BLaER1 (cell line): ENCODE results near the gene NPFFR1.

Experiments used
- H3K27ac ChIP-seq: shearing (Covaris generic); formaldehyde crosslinking; 2 replicates; pipeline ENCODE4 v1.8.1; 2022
- H3K27me3 ChIP-seq: shearing (Covaris generic); formaldehyde crosslinking; 2 replicates; pipeline ENCODE4 v1.8.1; 2022
- H3K36me3 ChIP-seq: shearing (Covaris generic); formaldehyde crosslinking; 2 replicates; pipeline ENCODE4 v1.8.1; 2022
- H3K4me1 ChIP-seq: shearing (Covaris generic); formaldehyde crosslinking; 2 replicates; pipeline ENCODE4 v1.8.1; 2022
- H3K4me2 ChIP-seq: shearing (Covaris generic); formaldehyde crosslinking; 2 replicates; pipeline ENCODE4 v1.8.1; 2022
- H3K4me3 ChIP-seq: shearing (Covaris generic); formaldehyde crosslinking; 2 replicates; pipeline ENCODE4 v1.8.1; 2022
- H3K9ac ChIP-seq: shearing (Covaris generic); formaldehyde crosslinking; 2 replicates; pipeline ENCODE4 v1.8.1; 2022
- H3K9me3 ChIP-seq: shearing (Covaris generic); formaldehyde crosslinking; 2 replicates; pipeline ENCODE4 v1.8.1; 2022
- H4K20me1 ChIP-seq: shearing (Covaris generic); formaldehyde crosslinking; 2 replicates; pipeline ENCODE4 v1.8.1; 2022
- Cebpa-rat ChIP-seq: shearing (Covaris generic); IDR thresholded peaks from 2 replicates; pipeline ENCODE4 v1.8.1; 2022

Gene NPFFR1

DNA sequence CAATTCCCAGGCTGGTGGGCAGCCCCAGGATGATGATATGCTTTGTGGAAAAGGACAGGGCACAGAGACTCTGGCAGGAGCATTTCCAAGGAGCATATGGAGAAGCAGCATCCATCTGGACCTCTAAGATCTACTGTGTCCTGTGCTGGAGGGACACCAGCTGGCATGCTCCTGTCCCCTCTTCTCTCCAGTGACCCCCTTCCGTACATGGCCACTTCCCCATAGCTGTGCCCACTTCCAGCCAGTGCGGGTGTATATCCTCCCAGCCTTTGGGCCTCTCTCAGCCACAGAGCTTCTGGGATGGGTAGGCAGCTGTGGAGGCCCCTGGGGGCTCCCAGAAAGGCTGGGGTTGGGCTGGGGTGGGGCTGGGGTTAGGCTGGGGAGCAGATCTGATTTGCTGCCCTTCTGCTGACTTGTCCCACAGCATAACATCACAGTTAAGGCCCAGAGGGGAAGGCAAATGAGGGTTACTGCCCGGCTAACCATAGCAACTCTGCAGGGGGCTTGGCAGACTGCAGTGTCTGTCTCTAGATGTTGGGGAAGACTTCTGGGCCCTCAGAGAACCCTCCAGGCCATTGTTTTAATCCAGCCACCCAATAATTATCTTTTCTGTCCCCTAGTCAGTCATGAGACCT is 6.3 kb downstream of the NPFFR1 start:
- no peak overlapping the region for H3K27ac ChIP-seq
- no peak overlapping the region for H3K4me3 ChIP-seq
- no peaks in the 10 kb centered on the region for H3K27me3 ChIP-seq
- H3K36me3 ChIP-seq = no peaks in the 10 kb centered on the region
- TF ChIP-seq Cebpa-rat = no peak
- H3K4me1 ChIP-seq = peaks cover 27% of the 10 kb centered on the region
- H3K9ac ChIP-seq = no peak overlapping the region
- peaks cover 5% of the 10 kb centered on the region; the same call in 1 of the 2 replicates for H3K9me3 ChIP-seq
- H3K4me2 ChIP-seq = peak overlapping the region; percentile 61
- no peaks in the 10 kb centered on the region for H4K20me1 ChIP-seq

DNA sequence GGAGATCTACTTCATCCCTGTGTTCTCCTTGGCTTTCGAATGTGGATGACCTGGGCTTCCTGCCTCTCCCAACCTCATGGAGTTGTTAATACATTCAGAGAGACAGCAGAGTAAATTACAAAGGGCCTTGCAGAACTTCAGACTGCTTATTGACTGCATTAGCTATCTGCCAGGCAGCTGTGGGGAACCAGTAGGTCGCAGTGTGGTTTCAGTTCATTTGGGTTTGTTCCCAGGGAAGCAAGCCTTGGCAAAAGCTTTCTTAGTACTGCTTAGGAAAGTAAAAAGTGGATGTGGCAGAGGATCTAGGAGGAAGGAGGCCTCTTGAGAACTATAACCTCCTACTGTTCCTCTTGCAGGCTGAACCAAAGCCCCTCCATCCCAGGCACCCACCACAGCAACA is 9.2 kb downstream of the NPFFR1 start:
- Histone ChIP-seq H3K9ac (no peak overlapping the region), H3K4me1 (peaks cover 27% of the 10 kb centered on the region), H3K36me3 (no peaks in the 10 kb centered on the region), H3K9me3 (peaks cover 5% of the 10 kb centered on the region; the same call in 1 of the 2 replicates), H3K27me3 (no peaks in the 10 kb centered on the region), H3K27ac (no peak overlapping the region), H3K4me3 (no peak overlapping the region), H4K20me1 (no peaks in the 10 kb centered on the region), H3K4me2 (no peak overlapping the region)
- no peak for TF ChIP-seq Cebpa-rat

DNA sequence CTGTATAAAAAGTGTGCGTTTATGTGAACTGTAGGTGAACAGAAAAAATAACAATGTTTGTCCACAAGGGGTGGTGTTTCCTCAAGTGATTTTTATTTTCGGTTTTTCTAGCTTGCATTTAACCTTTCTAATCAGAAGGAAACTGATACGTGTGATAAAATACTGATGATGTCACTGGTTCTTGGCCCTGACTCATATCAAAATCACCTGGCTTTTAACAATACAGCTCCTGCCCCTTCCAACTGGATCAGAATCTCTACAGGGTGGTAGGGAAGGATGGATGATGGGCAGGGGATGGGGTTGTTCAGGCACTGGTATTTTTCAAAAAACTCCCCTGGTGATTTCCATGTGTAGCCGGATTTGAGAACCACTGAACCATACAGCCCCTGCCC is 10.9 kb downstream of the NPFFR1 start:
- Histone ChIP-seq H3K4me3 (no peak overlapping the region), H3K4me1 (peaks cover 21% of the 10 kb centered on the region), H3K27me3 (no peaks in the 10 kb centered on the region), H4K20me1 (no peaks in the 10 kb centered on the region), H3K9me3 (peaks cover 5% of the 10 kb centered on the region; the same call in 1 of the 2 replicates), H3K9ac (no peak overlapping the region), H3K27ac (no peak overlapping the region), H3K36me3 (no peaks in the 10 kb centered on the region), H3K4me2 (peak overlapping the region; percentile 57)
- TF ChIP-seq Cebpa-rat = no peak

DNA sequence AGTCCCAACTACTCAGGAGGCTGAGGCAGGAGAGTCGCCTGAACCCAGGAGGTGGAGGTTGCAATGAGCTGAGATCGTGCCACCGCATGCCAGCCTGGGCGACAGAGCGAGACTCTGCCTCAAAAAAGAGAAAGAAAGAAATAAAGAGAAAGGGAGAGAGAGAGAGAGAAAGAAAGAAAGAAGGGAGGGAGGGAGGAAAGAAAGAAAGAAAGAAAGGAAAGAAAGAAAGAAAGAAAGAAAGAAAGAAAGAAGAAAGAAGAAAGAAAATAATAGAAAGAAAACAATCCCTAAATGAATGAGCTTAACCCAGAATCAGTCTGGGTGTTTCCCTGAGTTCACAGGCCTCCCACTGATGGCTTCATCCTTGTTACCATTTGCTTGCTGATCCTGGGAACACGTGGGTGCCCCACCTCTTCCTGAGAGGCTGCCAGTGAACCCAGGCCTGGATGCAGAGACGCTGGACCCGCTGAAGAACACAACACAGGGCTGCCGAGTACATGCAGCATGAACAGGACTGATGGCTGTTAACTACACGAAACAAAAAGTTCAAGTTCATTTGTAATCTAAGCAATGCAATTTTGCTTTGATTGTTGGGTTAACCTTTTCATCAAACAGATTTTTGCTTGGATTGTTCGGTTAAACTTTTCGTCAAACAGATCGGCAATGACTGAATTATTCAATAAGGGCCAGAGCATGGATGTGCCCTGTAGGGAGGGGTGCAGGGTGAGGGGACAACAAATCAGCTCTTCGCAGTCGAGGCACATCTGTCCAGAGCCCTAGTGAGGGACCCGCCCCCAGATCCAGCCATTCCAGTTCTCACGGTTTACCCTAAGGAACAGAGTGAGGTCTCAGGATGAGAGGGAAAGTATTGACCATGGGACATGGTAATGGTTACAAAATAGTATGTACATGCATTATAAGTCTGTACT is 11.5 kb downstream of the NPFFR1 start:
- no peaks in the 10 kb centered on the region for H3K36me3 ChIP-seq
- no peaks in the 10 kb centered on the region for H4K20me1 ChIP-seq
- H3K27me3 ChIP-seq = no peaks in the 10 kb centered on the region
- H3K4me1 ChIP-seq = peaks cover 15% of the 10 kb centered on the region
- H3K4me2 ChIP-seq = peak overlapping the region; percentile 57; the same call in 1 of the 2 replicates
- H3K9ac ChIP-seq = no peak overlapping the region
- peaks cover 5% of the 10 kb centered on the region; the same call in 1 of the 2 replicates for H3K9me3 ChIP-seq
- TF ChIP-seq Cebpa-rat = no peak
- H3K27ac ChIP-seq = no peak overlapping the region
- no peak overlapping the region for H3K4me3 ChIP-seq

GRCh38 chr10:70270952-70271351 is 12.9 kb downstream of the NPFFR1 start:
- Histone ChIP-seq H3K27me3 (no peaks in the 10 kb centered on the region), H3K4me2 (no peak overlapping the region), H3K9ac (no peak overlapping the region), H3K27ac (no peak overlapping the region), H3K9me3 (peaks cover 5% of the 10 kb centered on the region; the same call in 1 of the 2 replicates), H3K4me3 (no peak overlapping the region), H4K20me1 (no peaks in the 10 kb centered on the region), H3K4me1 (peaks cover 19% of the 10 kb centered on the region), H3K36me3 (no peaks in the 10 kb centered on the region)
- TF ChIP-seq Cebpa-rat = no peak

DNA sequence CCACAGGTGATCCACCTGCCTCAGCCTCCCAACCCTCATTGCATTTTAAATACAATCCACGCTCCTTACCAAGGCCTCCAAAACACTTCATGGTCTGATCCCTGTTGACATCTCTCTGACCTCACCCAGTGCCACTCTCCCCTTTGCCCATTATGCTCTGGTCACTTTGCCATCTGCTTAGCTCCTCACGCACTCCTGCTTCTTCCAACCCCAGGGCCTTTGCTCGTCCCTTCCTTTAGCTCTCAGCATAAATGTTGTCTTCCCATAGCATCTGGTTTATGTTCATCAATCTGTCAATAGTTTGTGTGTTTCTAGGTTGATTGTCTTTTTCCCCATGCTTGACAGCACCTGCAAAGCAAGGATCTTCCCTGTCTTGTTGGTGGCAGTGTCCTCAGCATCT is 14.1 kb downstream of the NPFFR1 start:
- Histone ChIP-seq H3K4me2 (no peak overlapping the region), H3K27ac (no peak overlapping the region), H4K20me1 (no peaks in the 10 kb centered on the region), H3K4me3 (no peak overlapping the region), H3K9ac (no peak overlapping the region), H3K9me3 (no peaks in the 10 kb centered on the region), H3K36me3 (no peaks in the 10 kb centered on the region), H3K4me1 (peaks cover 19% of the 10 kb centered on the region), H3K27me3 (no peaks in the 10 kb centered on the region)
- no peak for TF ChIP-seq Cebpa-rat

GRCh38 chr10:70268376-70268775 is 15.4 kb downstream of the NPFFR1 start:
- no peak overlapping the region for H3K9ac ChIP-seq
- no peaks in the 10 kb centered on the region for H3K27me3 ChIP-seq

DNA sequence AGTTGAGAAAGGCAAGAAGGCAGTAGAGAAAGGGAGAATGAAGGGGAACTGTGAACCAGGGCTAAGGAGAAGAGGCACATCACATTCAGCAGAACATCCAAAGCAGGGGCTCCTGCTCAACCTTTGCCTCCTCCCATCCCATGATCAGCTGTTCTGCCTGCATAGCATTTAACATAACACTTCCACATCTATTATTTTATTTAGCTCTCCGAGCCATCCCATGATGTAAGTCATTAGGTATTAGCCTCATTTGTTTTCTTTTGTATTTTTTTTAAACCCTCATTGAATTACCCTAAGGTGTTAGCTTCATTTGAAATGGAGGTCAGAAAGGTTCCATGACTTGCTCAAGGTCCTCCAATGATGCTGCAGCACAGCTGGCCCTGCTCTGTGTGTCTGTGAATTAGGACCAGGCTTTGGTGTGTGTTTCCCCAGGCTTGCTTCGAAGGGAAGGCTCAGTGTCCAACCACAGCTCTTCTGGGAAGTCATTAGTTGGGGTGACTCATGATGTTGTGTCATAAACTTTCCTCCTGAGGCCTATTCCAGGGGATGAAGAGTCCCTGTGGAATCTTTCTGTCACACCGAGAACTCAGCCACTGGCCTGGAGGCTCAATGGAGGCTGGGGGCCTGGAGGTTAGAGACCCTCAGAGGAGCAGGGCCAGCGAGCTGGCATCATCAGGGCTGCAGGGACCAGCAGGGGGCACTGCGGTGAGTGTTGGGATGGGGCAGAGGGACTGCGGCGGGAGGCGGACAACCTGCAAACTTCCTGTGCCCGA is 16.5 kb downstream of the NPFFR1 start:
- no peaks in the 10 kb centered on the region for H4K20me1 ChIP-seq
- peaks cover 8% of the 10 kb centered on the region; the same call in 1 of the 2 replicates for H3K4me1 ChIP-seq
- H3K9me3 ChIP-seq = no peaks in the 10 kb centered on the region
- no peaks in the 10 kb centered on the region for H3K27me3 ChIP-seq
- H3K36me3 ChIP-seq = no peaks in the 10 kb centered on the region
- H3K4me2 ChIP-seq = peak overlapping the region; percentile 13
- no peak overlapping the region for H3K4me3 ChIP-seq
- no peak overlapping the region for H3K27ac ChIP-seq
- no peak overlapping the region for H3K9ac ChIP-seq
- TF ChIP-seq Cebpa-rat = no peak

More at GRCh38 chr10:70268376-70268775, 15.4 kb downstream of the NPFFR1 start:
- Histone ChIP-seq H3K4me1 (peaks cover 17% of the 10 kb centered on the region), H3K27ac (no peak overlapping the region), H3K4me3 (no peak overlapping the region), H3K9me3 (no peaks in the 10 kb centered on the region), H3K4me2 (no peak overlapping the region), H3K36me3 (no peaks in the 10 kb centered on the region), H4K20me1 (no peaks in the 10 kb centered on the region)
- no peak for TF ChIP-seq Cebpa-rat

DNA sequence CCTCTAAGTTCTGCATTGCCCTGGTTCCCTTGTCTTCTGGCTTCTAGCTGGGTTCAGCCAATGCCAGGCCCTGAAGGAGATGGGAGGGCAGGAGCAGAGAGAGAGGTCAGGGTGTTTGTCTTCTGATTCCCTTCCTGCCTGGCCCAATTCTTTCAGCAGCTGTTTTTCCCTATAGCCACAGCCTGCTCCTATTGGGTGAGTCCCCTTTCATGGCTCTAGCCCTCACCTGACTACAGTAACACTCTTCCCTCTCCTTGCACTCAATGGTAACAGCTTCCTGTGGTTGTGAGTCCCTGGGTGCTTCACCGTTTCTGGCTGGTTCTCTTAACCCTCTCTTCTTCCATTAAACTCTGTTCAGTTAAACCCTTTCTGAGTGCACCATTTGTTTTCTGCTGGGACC is 17.1 kb downstream of the NPFFR1 start:
- H3K4me1 ChIP-seq = peaks cover 8% of the 10 kb centered on the region; the same call in 1 of the 2 replicates
- no peak overlapping the region for H3K9ac ChIP-seq
- H4K20me1 ChIP-seq = no peaks in the 10 kb centered on the region
- no peak overlapping the region for H3K27ac ChIP-seq
- no peaks in the 10 kb centered on the region for H3K36me3 ChIP-seq
- no peak for TF ChIP-seq Cebpa-rat
- H3K4me2 ChIP-seq = peak overlapping the region; percentile 13
- no peak overlapping the region for H3K4me3 ChIP-seq
- H3K9me3 ChIP-seq = peaks cover 1% of the 10 kb centered on the region
- H3K27me3 ChIP-seq = no peaks in the 10 kb centered on the region
